Astrocyte (in vitro differentiated cells and primary cell): ENCODE data around the gene IQCN. TPM values are rescaled to one million over a fixed set of nuclear protein-coding genes. Genes with fewer than 3 reads are reported as not detected.

ENCODE experiments used
- DNase-seq: peaks from one replicate; pipeline ENCODE4 v3.0.0-alpha.2; 2010; ENCODE audit warnings: low read depth
- FAIRE-seq: peaks from 2 replicates; lab custom pipeline; 2011; peaks lifted over from hg19 to GRCh38; lab: Jason Lieb, UNC
- H2AFZ ChIP-seq: 2 replicates; pipeline ENCODE4 v1.6.0; 2012; ENCODE audit warnings: low read depth, low read length, inconsistent platforms
- H3K27ac ChIP-seq: 2 replicates; pipeline ENCODE4 v1.5.1; 2011; ENCODE audit warnings: low read depth, low read length, inconsistent platforms
- H3K27me3 ChIP-seq: 2 replicates; pipeline ENCODE4 v1.6.0; 2011; ENCODE audit warnings: low read length, inconsistent platforms; ENCODE audit not compliant: insufficient read depth
- H3K36me3 ChIP-seq: 2 replicates; pipeline ENCODE4 v1.5.1; 2011; ENCODE audit warnings: low read length, inconsistent platforms; ENCODE audit not compliant: insufficient read depth
- H3K4me1 ChIP-seq: 2 replicates; pipeline ENCODE4 v1.5.1; 2011; ENCODE audit warnings: low read length, inconsistent platforms; ENCODE audit not compliant: insufficient read depth
- H3K4me2 ChIP-seq: 2 replicates; pipeline ENCODE4 v1.6.0; 2012; ENCODE audit warnings: low read length, inconsistent platforms
- H3K4me3 ChIP-seq: 2 replicates; pipeline ENCODE4 v1.5.1; 2011; ENCODE audit warnings: low read depth, mild to moderate bottlenecking, low read length, inconsistent platforms; ENCODE audit not compliant: insufficient read depth
- H3K79me2 ChIP-seq: 2 replicates; pipeline ENCODE4 v1.6.0; 2012; ENCODE audit warnings: mild to moderate bottlenecking, low read length, inconsistent platforms; ENCODE audit not compliant: insufficient read depth
- H3K9ac ChIP-seq: 2 replicates; pipeline ENCODE4 v1.6.0; 2012; ENCODE audit warnings: mild to moderate bottlenecking, low read length, inconsistent platforms
- H3K9me3 ChIP-seq: 2 replicates; pipeline ENCODE4 v1.5.1; 2012; ENCODE audit warnings: low read depth, mild to moderate bottlenecking, low read length, inconsistent platforms; ENCODE audit not compliant: insufficient read depth
- H4K20me1 ChIP-seq: 2 replicates; pipeline ENCODE4 v1.6.0; 2012; ENCODE audit warnings: low read length, inconsistent platforms; ENCODE audit not compliant: insufficient read depth
- H3K27ac Mint-ChIP-seq: one replicate; pipeline ENCODE4 v1.8.0; 2021; ENCODE audit warnings: mild to moderate bottlenecking, mixed read lengths; ENCODE audit not compliant: unreplicated experiment
- H3K27me3 Mint-ChIP-seq: one replicate; pipeline ENCODE4 v1.8.0; 2021; ENCODE audit warnings: low read depth, mixed read lengths; ENCODE audit not compliant: unreplicated experiment
- H3K36me3 Mint-ChIP-seq: one replicate; pipeline ENCODE4 v1.8.0; 2021; ENCODE audit warnings: low read depth, mixed read lengths; ENCODE audit not compliant: unreplicated experiment
- H3K4me1 Mint-ChIP-seq: one replicate; pipeline ENCODE4 v1.8.0; 2021; ENCODE audit warnings: low read depth, mixed read lengths; ENCODE audit not compliant: unreplicated experiment
- H3K4me3 Mint-ChIP-seq: one replicate; pipeline ENCODE4 v1.8.0; 2021; ENCODE audit warnings: mild to moderate bottlenecking, moderate library complexity, mixed read lengths; ENCODE audit not compliant: unreplicated experiment
- H3K9me3 Mint-ChIP-seq: one replicate; pipeline ENCODE4 v1.8.0; 2021; ENCODE audit warnings: mild to moderate bottlenecking, mixed read lengths; ENCODE audit not compliant: unreplicated experiment
- EZH2 ChIP-seq: IDR thresholded peaks from 2 replicates; pipeline ENCODE4 v1.6.1; 2012; ENCODE audit warnings: mild to moderate bottlenecking, low read length, inconsistent platforms; ENCODE audit not compliant: insufficient read depth
- total RNA-seq: library from RNA; stranded (reverse); gene quantifications from 2 replicates; pipeline ENCODE4 v1.2.1, GENCODE V29; 2021
- TF ChIP-seq, protein P1 (sequence below): IDR thresholded peaks from 2 replicates; pipeline ENCODE4 v1.5.1; 2011; ENCODE audit warnings: low read depth, mild to moderate bottlenecking, inconsistent platforms, low read length, moderate library complexity; ENCODE audit not compliant: insufficient read depth

Gene IQCN
- total RNA-seq, 1 donor from 2014 or later = 1.7 TPM

DNA sequence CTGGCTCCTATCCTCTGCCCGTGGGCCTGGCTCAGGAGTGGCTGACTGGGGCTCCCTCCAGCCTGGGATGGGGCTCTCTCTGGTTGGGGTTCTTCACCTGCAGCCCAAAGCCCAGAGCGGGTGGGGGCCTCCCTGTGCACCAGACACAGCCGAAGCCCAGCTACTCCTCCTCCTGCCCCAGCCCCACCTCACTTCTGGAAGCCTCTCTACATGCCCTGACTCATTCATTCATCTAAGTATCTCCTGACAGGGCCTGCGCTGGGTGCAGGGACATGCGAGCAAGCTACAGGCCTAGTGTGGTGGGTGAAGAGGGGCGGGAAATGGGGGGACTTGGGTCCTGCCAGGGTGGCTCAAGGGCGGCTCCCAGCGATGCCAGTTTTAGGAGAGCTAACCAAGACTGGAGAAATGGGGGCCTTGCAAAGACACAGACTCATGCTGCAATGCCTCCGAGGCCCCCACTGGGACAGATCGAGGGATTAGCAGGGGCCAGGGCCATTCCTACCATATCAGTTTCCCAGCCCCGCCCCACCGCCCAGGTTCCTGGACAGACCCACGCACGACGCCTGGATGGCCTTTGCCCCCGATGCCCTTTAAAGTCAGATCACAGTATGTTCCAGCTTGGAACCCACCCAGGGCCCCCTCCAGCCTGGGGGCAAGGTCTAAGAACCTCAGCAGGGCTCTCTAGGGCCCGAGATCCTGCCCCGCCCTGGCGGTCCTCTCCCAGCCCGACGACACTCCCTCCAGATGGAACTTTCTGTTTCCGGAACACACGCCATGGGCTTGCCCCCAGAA is 36.1 kb upstream of the IQCN start:
- peaks cover 1% of the 10 kb centered on the region for H3K4me1 ChIP-seq
- no peak for DNase-seq
- no peak overlapping the region for H3K27ac Mint-ChIP-seq
- no peak overlapping the region for H3K4me2 ChIP-seq
- peaks cover 2% of the 10 kb centered on the region for H3K4me1 Mint-ChIP-seq
- H3K79me2 ChIP-seq = no peaks in the 10 kb centered on the region
- no peak for FAIRE-seq
- H3K9ac ChIP-seq = no peak overlapping the region
- TF ChIP-seq, protein P1, sequence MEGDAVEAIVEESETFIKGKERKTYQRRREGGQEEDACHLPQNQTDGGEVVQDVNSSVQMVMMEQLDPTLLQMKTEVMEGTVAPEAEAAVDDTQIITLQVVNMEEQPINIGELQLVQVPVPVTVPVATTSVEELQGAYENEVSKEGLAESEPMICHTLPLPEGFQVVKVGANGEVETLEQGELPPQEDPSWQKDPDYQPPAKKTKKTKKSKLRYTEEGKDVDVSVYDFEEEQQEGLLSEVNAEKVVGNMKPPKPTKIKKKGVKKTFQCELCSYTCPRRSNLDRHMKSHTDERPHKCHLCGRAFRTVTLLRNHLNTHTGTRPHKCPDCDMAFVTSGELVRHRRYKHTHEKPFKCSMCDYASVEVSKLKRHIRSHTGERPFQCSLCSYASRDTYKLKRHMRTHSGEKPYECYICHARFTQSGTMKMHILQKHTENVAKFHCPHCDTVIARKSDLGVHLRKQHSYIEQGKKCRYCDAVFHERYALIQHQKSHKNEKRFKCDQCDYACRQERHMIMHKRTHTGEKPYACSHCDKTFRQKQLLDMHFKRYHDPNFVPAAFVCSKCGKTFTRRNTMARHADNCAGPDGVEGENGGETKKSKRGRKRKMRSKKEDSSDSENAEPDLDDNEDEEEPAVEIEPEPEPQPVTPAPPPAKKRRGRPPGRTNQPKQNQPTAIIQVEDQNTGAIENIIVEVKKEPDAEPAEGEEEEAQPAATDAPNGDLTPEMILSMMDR = no peak
- no peak for TF ChIP-seq EZH2
- H3K9me3 ChIP-seq = no peaks in the 10 kb centered on the region
- H3K27ac ChIP-seq = no peak overlapping the region
- H3K36me3 ChIP-seq = peaks cover 4% of the 10 kb centered on the region
- H3K27me3 Mint-ChIP-seq = no peaks in the 10 kb centered on the region
- H3K9me3 Mint-ChIP-seq = no peaks in the 10 kb centered on the region
- H4K20me1 ChIP-seq = no peaks in the 10 kb centered on the region
- H2AFZ ChIP-seq = no peak overlapping the region
- H3K4me3 ChIP-seq = no peak overlapping the region
- H3K36me3 Mint-ChIP-seq = peaks cover 4% of the 10 kb centered on the region
- no peak overlapping the region for H3K4me3 Mint-ChIP-seq
- H3K27me3 ChIP-seq = no peaks in the 10 kb centered on the region

DNA sequence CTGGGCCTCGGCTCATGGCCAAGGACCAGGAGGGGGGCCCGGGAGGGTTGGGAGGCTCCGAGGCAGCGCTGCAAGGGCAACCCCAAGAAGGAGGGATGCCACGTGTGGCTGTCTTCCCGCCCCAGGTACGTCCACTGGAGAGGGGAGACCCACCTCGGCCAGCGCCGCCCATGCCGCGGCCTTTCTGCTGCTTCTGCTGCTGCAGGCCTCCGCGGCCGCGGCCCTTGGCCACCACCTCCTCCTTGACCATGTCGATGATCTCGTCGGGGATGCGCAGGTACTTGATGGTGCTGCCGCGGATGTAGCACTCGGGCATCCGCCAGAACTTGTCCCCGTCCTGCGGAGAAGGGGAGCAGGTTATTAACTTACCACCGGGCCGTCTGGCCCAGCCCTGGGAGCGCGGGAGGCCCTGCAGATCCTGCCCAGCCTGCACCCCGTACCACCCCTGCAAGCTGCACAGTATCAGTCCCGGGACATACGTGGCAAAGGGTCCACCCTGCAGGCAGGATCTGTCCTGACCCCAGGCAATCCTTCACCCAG is 35.3 kb upstream of the IQCN start:
- H3K36me3 Mint-ChIP-seq = peaks cover 4% of the 10 kb centered on the region
- FAIRE-seq = no peak

More for the DNA sequence above, 35.3 kb upstream of the IQCN start:
- H3K27ac ChIP-seq = no peak overlapping the region
- H3K4me2 ChIP-seq = no peak overlapping the region
- DNase-seq = no peak
- H3K4me3 ChIP-seq = no peak overlapping the region
- peaks cover 8% of the 10 kb centered on the region for H3K4me1 ChIP-seq
- no peaks in the 10 kb centered on the region for H3K27me3 ChIP-seq
- H2AFZ ChIP-seq = no peak overlapping the region
- H4K20me1 ChIP-seq = no peaks in the 10 kb centered on the region
- no peaks in the 10 kb centered on the region for H3K9me3 Mint-ChIP-seq
- peaks cover 4% of the 10 kb centered on the region for H3K36me3 ChIP-seq
- H3K79me2 ChIP-seq = no peaks in the 10 kb centered on the region
- H3K9ac ChIP-seq = no peak overlapping the region
- no peak overlapping the region for H3K27ac Mint-ChIP-seq
- no peaks in the 10 kb centered on the region for H3K9me3 ChIP-seq
- TF ChIP-seq EZH2 = no peak
- TF ChIP-seq, protein P1 = no peak
- H3K4me1 Mint-ChIP-seq = peaks cover 7% of the 10 kb centered on the region
- no peaks in the 10 kb centered on the region for H3K27me3 Mint-ChIP-seq
- no peak overlapping the region for H3K4me3 Mint-ChIP-seq
